Activated CD4-positive, alpha-beta T cell treated with anti-CD3 and anti-CD28 coated beads, Interleukin-2, amount 50 U/mL, for 16 hours (primary cell): ENCODE data around the gene KIF5A.

Experiments
- DNase-seq: peaks from one replicate; pipeline ENCODE4 v3.0.0-alpha.2; 2020

KIF5A gene

GRCh38 chr12:57535764-57536596 is 13.9 kb upstream of the KIF5A start:
- no peak for DNase-seq

- no peak for DNase-seq
These were observed 13.3 kb upstream of the KIF5A start for GRCh38 chr12:57536597-57536942.

DNA sequence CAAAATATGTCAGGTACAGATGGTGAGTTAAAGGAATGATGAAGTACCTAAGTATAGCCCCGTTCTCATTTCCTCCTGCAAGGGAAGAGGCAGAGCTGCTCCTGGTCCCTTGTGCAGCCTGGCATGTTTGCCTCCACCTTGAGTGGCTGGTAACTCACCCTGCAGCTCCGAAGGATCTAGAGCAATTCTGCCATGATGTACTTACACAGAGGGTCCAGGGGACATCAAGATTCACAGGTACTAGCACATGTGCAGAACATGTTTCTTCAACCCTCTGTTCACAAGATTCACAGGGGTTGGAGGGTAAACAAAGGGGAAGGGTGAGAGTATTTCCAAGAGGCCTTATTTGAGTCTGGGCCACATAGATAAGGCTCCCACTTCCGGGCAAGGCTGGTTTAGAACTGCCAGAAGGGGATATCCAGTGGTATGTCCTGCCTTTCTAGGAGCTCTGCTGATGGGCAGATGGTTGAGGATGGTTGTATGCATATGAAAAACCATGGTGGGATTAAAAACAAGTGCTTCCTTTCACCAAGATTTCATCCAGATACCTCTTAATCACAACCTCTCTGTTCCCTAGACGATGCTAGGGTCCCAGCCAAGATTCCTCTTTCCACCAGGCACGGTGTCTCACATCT is 10.6 kb upstream of the KIF5A start:
- DNase-seq: no peak

DNA sequence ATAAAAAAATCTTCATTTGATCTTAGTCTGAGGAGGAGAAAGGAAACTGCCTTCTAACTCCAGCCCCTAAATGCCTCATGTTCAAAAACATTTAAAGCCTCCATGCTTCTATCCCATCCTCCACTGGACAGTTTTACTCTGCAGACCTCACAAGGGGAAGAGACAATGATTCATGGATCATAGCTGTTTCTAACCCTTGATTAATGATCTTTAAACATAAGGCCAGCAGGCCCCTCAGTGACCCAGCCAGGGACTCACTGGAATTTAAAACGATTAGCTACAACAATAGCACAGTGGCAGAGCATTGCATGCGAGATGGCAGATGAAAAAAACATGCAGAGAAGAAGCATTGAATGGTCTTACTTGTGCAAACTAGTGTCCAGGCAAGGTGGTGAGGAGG is 8.8 kb upstream of the KIF5A start:
- DNase-seq: no peak

DNA sequence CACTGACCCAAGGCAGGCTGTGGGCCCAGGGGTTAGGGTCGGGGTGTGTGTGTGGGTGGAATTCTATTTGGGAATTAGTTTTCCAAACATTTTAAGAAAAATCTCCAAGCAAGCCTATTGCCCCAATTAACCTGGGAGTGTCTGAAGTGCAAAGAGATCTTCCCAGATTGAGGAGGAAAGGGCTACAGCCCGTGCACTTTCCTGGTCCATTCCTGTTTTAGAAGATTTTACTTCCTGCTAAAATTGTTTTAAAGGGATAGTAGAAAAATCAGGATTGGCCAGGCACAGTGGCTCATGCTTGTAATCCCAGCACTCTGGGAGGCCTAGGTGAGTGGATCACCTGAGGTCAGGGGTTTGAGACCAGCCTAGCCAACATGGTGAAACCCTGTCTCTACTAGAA is 8.1 kb upstream of the KIF5A start:
- no peak for DNase-seq

DNA sequence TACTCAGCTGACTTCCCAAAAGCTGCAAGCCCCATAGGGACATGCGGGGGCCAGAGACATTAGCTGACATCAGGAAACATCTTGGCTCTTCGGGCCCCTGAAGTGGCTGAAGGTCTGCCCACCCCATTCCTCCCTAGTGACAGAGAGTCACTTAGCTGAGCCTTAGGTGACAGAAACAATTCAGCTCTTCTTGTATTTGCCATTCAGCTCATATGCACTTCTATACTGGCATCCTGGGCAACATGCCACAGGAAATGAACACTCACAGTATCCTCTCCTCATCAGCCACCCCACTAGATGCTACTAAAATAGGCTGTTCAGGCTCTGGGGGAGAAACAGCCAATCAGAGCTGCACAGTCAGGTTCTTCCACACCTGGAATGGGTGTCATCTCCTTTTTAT is 6.3 kb upstream of the KIF5A start:
- DNase-seq: no peak

DNA sequence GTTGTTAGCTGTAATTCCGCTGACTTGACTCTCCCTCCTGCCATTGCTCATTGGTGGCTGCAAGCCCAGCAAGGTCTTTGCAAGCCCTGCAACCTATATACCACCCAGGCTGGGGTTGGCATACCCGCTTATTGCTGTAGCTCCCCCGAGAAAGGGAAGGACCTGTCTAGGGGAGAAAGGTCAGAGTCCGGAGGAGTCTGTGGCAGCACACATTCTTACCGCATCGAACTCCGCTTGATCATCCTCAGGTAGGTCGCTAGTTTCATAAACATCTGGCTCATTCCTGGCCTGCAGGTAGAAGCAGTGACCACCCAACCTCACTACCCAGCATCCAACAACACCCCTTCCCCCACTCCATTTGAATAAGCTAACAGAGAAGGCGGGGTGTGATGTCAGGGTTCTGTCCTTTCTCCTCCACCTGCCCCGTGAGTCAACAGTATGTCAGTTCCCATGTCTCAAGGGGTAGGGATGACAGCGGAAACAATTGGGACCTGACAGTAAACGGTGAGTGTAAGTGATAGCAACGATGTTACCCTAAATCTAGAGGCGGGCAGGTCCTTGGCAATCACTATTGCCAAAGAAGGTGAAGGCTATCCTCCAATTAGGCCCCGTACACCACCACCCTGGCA is 3.9 kb upstream of the KIF5A start:
- DNase-seq: no peak

- DNase-seq: peak; percentile 98
These were observed 3.2 kb upstream of the KIF5A start, which contains the start of gene DCTN2 for GRCh38 chr12:57546438-57547287. TSS of gene DCTN2 (minus strand) at chr12:57547192. CDS start at chr12:57547063, 129 bp downstream.

DNA sequence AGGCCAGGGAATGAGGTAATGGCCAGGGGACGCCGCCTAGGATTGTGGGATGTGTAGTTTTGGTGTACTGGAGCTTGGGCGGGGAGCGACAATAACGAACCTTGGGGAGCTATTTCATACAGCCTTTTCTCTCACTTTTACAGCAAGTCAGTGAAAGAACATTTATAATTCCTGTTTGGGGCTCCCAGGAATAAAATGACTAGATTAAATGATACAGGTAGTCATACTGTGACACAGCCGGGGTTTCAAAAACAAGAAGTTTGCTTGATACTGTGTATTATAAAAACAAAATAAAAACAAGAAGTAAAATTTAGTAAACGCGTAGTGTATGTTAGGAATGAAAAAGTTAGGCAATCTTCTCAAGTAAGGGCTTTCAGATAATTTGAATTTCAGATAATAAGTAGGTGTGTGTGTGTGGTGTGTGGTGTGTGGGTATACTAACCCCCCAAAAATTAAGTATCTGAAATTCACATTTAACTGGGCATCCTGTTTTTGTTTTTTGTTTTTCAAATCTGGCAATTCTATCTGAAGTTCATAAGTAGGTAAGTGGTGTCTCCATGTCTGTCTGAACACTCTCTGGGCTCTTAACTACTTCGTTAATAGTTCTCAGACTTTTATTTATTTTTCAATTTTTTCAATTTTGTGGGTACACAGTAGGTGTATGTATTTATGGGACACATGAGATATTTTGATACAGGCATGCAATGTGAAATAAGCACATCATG is 2.4 kb upstream of the KIF5A start:
- DNase-seq: no peak

- no peak for DNase-seq
These were observed 1.9 kb upstream of the KIF5A start for GRCh38 chr12:57548013-57548315.

DNA sequence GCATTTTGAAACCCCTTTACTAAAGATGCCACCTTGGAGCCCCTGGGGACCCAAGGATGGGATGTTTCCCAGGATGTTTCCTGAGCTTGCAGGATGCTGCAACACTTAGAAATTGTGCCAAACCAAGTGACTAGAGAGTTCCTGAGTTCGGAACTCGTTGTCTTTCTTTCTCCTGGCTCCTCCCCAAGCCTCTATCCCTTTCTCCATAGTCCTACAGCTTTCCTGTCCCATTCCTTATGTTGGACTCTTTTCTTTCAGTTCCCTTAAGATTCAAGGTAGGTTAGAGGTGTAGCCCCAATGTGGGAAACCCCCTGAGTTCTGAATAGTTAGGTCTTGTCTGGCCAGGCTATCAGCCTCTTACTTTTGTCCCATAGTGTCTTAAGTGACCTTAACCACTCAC is 1.4 kb upstream of the KIF5A start:
- no peak for DNase-seq

DNA sequence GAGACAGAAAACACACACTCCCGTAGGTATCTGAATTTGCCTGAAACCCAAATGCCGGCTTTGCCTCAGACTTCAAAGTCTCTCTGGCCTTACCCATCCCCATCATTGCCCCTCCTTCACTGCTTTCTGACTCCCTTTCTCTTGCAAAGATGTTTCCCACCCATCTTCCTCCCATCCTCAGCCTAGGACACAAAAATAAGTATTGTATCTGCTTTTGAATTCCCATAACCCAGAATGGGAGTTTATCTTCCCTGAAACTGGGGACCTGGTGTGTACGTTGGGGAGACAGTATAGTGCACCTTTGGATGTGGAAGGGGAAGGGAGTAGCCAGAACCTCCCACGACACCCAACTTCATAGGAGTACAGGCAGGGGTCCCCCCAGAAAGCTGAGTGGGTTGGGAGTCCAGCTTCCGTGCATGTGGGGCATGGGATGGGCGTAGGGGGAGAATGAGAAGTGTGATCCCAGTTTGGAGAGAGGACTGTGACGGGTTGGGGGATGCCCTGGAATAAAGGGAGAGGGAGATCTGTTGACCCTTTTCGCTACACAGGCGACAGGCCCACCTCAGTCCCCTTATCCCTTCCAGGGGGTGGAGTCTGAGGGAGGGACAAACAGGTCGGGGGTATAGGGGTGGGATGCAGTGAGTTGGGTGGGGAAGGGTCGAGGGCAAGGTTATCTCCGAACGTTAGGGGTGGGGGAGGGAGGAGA is 488 bp upstream of the KIF5A start:
- no peak for DNase-seq

- no peak for DNase-seq
These were observed 1.1 kb downstream of the KIF5A start for GRCh38 chr12:57550641-57551549.

GRCh38 chr12:57551637-57552305 is 1.9 kb downstream of the KIF5A start:
- DNase-seq: no peak

DNA sequence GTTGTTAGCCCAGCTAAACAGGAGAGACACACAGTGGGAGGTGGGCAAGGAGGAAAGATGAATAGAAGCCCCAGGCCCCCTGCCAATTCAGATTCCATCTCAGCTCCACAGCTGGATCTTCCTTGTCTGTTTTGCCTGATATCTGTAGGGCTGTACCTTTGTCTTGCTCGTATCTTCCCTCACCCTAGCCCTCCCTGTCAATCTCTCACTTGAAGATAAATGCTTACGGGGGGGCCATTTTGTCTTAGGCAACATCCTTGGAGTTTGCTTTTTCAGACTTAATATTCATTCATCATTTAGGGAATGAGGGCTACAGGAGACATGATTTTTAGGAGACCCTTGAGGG is 2.4 kb downstream of the KIF5A start:
- no peak for DNase-seq

DNA sequence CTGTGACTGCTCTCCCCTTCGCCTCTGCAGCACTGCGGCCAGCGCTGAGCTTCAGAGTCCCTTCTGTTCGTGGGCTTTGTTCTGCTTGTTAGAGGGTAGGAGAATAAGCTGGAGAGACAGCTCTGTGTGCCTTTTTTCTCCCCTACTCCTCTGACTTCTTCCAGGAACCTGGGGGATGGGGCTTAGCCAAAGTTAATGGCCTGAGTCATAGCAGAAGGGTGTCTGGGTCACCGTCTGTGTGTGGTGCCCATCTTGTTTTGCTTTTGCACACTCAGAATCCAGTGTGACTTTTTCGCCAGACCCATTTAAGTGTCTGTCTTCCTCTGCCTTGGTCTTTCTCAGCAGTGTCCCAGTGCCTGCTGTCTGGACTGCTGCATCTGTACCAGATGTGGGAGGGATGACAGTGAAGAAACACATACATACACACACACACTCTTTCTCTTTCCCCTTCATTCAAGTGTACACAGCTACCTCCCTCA is 3.0 kb downstream of the KIF5A start:
- no peak for DNase-seq

DNA sequence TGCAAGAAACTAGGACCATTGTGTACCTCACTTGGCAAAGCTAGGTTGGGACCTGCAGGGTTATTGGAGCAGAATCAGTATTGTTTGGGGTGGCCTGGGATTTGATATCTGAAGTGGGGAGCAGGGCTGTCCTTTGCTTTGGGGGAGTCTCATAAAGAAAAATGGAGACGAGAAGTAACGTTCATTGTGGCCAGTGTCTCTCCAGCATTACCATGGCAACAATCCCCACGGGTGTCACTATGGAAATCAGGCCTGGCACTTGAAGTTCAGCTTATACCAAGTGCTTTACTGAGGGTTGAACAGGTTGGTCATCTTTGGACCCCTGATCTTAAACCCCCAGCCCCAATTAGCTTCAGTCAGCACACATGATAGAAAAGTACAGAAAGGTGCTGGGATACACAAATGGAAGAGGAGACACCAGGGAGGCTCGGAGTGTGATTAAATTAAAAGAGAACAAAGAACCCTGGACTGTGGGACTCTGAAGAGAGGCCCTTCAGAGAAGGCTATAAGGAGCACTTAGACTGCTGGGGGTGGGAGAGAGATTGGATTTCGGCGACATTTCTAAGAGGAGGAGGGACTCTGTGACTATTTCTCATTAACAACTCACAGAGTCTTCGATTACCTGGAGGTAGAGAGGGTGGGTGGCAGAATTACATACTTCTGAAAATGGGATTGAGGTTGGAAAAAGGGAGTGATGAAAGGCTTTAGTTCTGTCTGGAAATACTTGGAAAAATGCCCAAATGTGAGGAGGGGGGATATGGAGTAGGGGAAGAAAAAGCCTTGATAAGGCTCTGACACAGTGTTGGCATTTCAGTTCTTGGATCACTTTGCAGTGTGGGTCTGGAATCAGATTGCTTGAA is 3.7 kb downstream of the KIF5A start:
- no peak for DNase-seq

DNA sequence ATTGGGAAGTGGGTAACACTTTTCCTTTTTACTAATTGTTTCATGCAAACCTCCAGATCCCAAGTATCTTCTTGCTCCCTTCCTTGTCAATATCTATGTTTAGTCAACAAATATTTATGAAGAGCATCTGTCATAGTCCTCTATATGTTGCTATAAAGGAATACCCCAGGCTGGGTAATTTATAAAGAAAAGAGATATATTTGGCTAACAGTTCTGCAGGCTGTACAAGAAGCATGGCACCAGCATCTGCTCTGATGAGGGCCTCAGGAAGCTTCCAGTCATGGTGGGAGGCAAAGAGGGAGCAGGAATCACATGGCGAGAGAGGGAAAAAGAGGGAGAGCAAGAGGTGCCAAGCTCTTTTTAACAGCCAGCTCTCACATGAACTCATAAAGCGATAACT is 4.6 kb downstream of the KIF5A start:
- DNase-seq: no peak

DNA sequence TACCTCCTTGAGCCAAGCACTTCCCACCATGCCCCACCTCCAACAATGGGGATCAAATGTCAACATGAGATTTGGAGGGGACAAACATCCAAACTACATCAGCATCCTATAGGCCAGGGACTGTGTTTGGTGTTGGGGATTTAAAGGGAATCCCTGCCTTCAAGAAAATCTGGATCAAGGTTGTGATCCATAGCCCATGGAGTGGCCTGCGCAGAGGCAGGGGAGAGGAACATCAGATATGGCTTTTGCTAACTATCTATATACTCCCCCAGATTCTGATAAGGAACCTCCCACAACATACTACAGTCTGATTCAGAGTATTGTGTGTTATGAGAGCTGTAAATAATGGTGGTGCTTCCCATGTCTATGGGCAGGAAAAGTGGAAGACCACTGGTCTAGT is 5.1 kb downstream of the KIF5A start:
- DNase-seq: no peak
